Upper lobe of left lung (tissue), 4 donors: ENCODE results near the gene LAX1.

Experiments
- EP300 ChIP-seq, 4 donors: sonication (generic); formaldehyde crosslinking; IDR thresholded peaks; one replicate each; pipeline ENCODE4 v1.5.1; 2017; ENCODE audit warnings: antibody characterized with exemption in 4 of 4, control low read depth in 2 of 4
- POLR2AphosphoS5 ChIP-seq, 2 donors: sonication (generic); formaldehyde crosslinking; IDR thresholded peaks; one replicate each; pipeline ENCODE4 v1.5.1; 2017; ENCODE audit warnings: antibody characterized with exemption in 2 of 2
- TF ChIP-seq, protein P1 (sequence below), 6 experiments: fragments of 450-650 bp in 4 of 6; fragments of 200-600 bp in 2 of 6; sonication (generic) in 2 of 6; IDR thresholded peaks; one replicate each; pipeline ENCODE4 v1.5.1; 2016 to 2019; ENCODE audit warnings: antibody characterized with exemption in 6 of 6

DNA sequence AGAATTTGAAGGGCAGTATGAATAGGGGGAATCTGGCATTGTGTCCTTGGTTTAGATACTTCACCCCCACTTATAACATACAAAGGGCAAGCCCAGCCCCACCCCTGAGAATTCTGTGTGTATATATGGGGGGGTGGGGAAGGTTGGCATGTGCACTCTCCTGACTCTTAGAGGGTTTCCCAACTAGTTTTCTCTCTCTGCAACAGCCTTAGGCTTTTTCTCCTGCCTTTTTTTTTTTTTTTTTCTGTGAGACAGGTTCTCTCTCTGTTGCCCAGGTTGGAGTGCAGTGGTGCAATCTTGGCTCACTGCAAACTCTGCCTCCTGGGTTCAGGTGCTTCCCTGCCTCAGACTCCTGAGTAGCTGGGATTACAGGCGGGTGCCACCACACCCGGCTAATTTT lies 27.5 kb downstream of the LAX1 start:
- TF ChIP-seq, protein P1, sequence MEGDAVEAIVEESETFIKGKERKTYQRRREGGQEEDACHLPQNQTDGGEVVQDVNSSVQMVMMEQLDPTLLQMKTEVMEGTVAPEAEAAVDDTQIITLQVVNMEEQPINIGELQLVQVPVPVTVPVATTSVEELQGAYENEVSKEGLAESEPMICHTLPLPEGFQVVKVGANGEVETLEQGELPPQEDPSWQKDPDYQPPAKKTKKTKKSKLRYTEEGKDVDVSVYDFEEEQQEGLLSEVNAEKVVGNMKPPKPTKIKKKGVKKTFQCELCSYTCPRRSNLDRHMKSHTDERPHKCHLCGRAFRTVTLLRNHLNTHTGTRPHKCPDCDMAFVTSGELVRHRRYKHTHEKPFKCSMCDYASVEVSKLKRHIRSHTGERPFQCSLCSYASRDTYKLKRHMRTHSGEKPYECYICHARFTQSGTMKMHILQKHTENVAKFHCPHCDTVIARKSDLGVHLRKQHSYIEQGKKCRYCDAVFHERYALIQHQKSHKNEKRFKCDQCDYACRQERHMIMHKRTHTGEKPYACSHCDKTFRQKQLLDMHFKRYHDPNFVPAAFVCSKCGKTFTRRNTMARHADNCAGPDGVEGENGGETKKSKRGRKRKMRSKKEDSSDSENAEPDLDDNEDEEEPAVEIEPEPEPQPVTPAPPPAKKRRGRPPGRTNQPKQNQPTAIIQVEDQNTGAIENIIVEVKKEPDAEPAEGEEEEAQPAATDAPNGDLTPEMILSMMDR (IDR thresholded peaks at IDR 0.05) = no peak
- TF ChIP-seq POLR2AphosphoS5 (IDR thresholded peaks at IDR 0.05) (no peak), EP300 (IDR thresholded peaks at IDR 0.05) (no peak)
